Measurements from ENCODE around the gene MEF2D. TPM values are rescaled to one million over a fixed set of nuclear protein-coding genes. Genes with fewer than 3 reads are reported as not detected.

Gene MEF2D
- total RNA-seq, 4 donors from 2014 or later, result 26.4 to 80.6 (median 32.0) TPM

- Histone ChIP-seq H3K4me3 (replicated peaks in 1 of 3) (no peak overlapping the region), H3K36me3 (no peaks in the 10 kb centered on the region), H3K9me3 (no peaks in the 10 kb centered on the region), H3K4me1 (no peaks in the 10 kb centered on the region), H3K27ac (no peak overlapping the region), H3K27me3 (no peaks in the 10 kb centered on the region)
- intact Hi-C loops (cut with DNase I), result no loop called here
- TF ChIP-seq, protein P1, sequence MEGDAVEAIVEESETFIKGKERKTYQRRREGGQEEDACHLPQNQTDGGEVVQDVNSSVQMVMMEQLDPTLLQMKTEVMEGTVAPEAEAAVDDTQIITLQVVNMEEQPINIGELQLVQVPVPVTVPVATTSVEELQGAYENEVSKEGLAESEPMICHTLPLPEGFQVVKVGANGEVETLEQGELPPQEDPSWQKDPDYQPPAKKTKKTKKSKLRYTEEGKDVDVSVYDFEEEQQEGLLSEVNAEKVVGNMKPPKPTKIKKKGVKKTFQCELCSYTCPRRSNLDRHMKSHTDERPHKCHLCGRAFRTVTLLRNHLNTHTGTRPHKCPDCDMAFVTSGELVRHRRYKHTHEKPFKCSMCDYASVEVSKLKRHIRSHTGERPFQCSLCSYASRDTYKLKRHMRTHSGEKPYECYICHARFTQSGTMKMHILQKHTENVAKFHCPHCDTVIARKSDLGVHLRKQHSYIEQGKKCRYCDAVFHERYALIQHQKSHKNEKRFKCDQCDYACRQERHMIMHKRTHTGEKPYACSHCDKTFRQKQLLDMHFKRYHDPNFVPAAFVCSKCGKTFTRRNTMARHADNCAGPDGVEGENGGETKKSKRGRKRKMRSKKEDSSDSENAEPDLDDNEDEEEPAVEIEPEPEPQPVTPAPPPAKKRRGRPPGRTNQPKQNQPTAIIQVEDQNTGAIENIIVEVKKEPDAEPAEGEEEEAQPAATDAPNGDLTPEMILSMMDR (IDR thresholded peaks at IDR 0.05), result no peak
- no peak for TF ChIP-seq POLR2A (IDR thresholded peaks at IDR 0.05)
- DNase-seq, result no peak
- 92 to 94% methylated on average over 9 to 10 of the region's 11 CpGs for WGBS, 2 donors
These were observed 33.1 kb upstream of the MEF2D start for GRCh38 chr1:156533568-156534220.

GRCh38 chr1:156532374-156532773 is 31.8 kb upstream of the MEF2D start:
- H3K27ac ChIP-seq, result no peak overlapping the region
- WGBS, 2 donors, result 94 to 98% methylated on average over 4 of the region's 4 CpGs
- TF ChIP-seq, protein P1 (IDR thresholded peaks at IDR 0.05), result no peak
- no peak for TF ChIP-seq POLR2A (IDR thresholded peaks at IDR 0.05)
- H3K9me3 ChIP-seq, result no peaks in the 10 kb centered on the region
- H3K4me1 ChIP-seq, result no peaks in the 10 kb centered on the region
- no peaks in the 10 kb centered on the region for H3K36me3 ChIP-seq
- no peak overlapping the region for H3K4me3 ChIP-seq (replicated peaks in 1 of 3)
- H3K27me3 ChIP-seq, result no peaks in the 10 kb centered on the region
- intact Hi-C loops (cut with DNase I), result no loop called here
- no peak for DNase-seq

GRCh38 chr1:156530006-156530405 is 29.4 kb upstream of the MEF2D start:
- H3K27me3 ChIP-seq, result no peaks in the 10 kb centered on the region
- no peaks in the 10 kb centered on the region for H3K9me3 ChIP-seq
- no peak overlapping the region for H3K27ac ChIP-seq
- H3K4me1 ChIP-seq, result no peaks in the 10 kb centered on the region
- no peak for DNase-seq
- no peaks in the 10 kb centered on the region for H3K36me3 ChIP-seq
- no peak overlapping the region for H3K4me3 ChIP-seq (replicated peaks in 1 of 3)
- WGBS, 2 donors, result 95 to 96% methylated on average over 11 to 18 of the region's 18 CpGs
- TF ChIP-seq, protein P1 (IDR thresholded peaks at IDR 0.05), result no peak
- no peak for TF ChIP-seq POLR2A (IDR thresholded peaks at IDR 0.05)
- intact Hi-C loops (cut with DNase I), result no loop called here

- TF ChIP-seq, protein P1 (IDR thresholded peaks at IDR 0.05), result no peak
- no peak for TF ChIP-seq POLR2A (IDR thresholded peaks at IDR 0.05)
- Histone ChIP-seq H3K36me3 (no peaks in the 10 kb centered on the region), H3K9me3 (no peaks in the 10 kb centered on the region), H3K27ac (no peak overlapping the region), H3K27me3 (no peaks in the 10 kb centered on the region), H3K4me3 (replicated peaks in 1 of 3) (no peak overlapping the region), H3K4me1 (no peaks in the 10 kb centered on the region)
- DNase-seq, result no peak
- intact Hi-C loops (cut with DNase I), result no loop called here
- 87 to 91% methylated on average over 6 to 7 of the region's 8 CpGs for WGBS, 2 donors
These were observed 28.4 kb upstream of the MEF2D start for GRCh38 chr1:156528875-156529425.

GRCh38 chr1:156528231-156528630 is 27.7 kb upstream of the MEF2D start:
- H3K4me3 ChIP-seq (replicated peaks in 1 of 3), result no peak overlapping the region
- H3K27me3 ChIP-seq, result no peaks in the 10 kb centered on the region
- H3K36me3 ChIP-seq, result no peaks in the 10 kb centered on the region
- H3K9me3 ChIP-seq, result no peaks in the 10 kb centered on the region
- no peak overlapping the region for H3K27ac ChIP-seq
- no peak for TF ChIP-seq POLR2A (IDR thresholded peaks at IDR 0.05)
- TF ChIP-seq, protein P1 (IDR thresholded peaks at IDR 0.05), result no peak
- no peaks in the 10 kb centered on the region for H3K4me1 ChIP-seq
- 84 to 88% methylated on average over 5 of the region's 5 CpGs for WGBS, 2 donors
- no peak for DNase-seq
- intact Hi-C loops (cut with DNase I), result no loop called here
